HG03064 (cell line): ENCODE data around the gene RPS6KB1.
"Not testable (repeated sequence)": the region's sequence is repeated elsewhere in the genome, so short reads cannot be mapped to it uniquely, and the experiment has no call there.

Experiments
- ATAC-seq: cut with Tn5 transposase; IDR thresholded peaks from one replicate; pipeline ENCODE4 v1.9.1; 2021; ENCODE audit warnings: low read depth; ENCODE audit not compliant: unreplicated experiment

RPS6KB1 gene

DNA sequence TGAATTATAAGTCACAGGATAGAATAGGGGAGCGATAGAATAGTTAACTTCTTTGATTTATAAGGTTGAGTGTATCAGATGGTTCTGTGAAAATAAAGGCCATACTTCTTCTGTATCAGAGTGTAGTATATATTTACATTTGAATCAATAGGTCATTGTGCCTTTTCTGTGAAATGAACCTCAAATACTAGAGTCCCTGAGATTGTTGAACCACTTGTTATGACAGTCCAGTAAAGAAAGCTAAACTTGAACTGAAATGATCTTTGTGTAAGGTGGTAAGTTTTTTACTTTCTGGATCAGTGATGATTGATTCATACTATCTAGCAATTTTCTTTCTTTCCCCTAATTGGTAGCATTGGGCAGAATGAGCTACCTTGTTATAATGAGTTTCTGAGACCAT lies 40.4 kb downstream of the RPS6KB1 start:
- ATAC-seq, result not testable (repeated sequence)

DNA sequence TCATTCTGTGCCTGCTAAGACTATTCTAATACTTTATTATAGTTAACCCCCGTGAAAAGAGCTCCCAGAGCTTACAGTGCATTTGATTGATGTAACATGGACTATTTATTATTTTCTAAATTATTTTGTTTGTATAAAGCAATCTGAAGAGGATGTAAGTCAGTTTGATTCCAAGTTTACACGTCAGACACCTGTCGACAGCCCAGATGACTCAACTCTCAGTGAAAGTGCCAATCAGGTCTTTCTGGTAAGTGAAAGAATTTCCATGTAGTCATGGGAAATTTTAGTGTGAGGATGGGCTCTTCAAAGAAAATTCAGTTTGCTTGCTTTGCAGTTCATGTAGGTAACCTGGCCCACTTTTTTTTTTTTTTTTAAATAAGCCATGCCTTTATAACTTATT lies 47.8 kb downstream of the RPS6KB1 start:
- ATAC-seq, result not testable (repeated sequence)

DNA sequence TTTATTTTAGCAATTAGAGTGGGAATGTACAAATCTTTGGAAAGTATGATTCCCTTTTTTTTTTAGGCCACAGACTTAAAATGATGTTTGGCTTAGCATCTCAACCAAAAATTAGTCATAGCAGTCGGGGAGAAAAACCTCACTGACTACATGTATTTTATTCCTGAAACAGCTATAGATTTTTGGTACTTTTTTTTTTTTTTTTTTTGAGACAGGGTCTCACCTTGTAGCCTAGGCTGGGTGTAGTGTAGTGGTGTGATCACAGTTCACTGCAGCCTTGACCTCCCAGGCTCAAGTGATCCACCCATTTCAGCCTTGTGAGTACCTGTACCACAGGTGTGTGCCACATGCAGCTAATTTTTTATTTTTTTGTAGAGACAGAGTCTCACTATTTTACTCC lies 48.2 kb downstream of the RPS6KB1 start:
- ATAC-seq, result no peak

DNA sequence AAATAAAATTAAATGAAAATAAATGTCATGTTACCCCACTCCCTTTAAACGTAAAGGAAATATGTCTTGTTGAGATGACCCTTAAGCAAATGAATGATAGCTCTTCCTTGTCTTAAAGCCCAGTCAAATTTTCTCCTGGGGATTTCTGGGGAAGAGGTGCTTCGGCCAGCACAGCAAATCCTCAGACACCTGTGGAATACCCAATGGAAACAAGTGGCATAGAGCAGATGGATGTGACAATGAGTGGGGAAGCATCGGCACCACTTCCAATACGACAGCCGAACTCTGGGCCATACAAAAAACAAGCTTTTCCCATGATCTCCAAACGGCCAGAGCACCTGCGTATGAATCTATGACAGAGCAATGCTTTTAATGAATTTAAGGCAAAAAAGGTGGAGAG lies 53.5 kb downstream of the RPS6KB1 start:
- ATAC-seq, result not testable (repeated sequence)

DNA sequence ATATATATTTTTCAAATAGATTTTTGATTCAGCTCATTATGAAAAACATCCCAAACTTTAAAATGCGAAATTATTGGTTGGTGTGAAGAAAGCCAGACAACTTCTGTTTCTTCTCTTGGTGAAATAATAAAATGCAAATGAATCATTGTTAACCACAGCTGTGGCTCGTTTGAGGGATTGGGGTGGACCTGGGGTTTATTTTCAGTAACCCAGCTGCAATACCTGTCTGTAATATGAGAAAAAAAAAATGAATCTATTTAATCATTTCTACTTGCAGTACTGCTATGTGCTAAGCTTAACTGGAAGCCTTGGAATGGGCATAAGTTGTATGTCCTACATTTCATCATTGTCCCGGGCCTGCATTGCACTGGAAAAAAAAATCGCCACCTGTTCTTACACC lies 54.4 kb downstream of the RPS6KB1 start:
- not testable (repeated sequence) for ATAC-seq

DNA sequence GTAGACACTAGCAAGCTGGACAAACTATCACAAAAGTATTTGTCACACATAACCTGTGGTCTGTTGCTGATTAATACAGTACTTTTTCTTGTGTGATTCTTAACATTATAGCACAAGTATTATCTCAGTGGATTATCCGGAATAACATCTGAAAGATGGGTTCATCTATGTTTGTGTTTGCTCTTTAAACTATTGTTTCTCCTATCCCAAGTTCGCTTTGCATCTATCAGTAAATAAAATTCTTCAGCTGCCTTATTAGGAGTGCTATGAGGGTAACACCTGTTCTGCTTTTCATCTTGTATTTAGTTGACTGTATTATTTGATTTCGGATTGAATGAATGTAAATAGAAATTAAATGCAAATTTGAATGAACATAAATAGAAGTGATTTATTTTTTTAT lies 57.1 kb downstream of the RPS6KB1 start:
- no peak for ATAC-seq

DNA sequence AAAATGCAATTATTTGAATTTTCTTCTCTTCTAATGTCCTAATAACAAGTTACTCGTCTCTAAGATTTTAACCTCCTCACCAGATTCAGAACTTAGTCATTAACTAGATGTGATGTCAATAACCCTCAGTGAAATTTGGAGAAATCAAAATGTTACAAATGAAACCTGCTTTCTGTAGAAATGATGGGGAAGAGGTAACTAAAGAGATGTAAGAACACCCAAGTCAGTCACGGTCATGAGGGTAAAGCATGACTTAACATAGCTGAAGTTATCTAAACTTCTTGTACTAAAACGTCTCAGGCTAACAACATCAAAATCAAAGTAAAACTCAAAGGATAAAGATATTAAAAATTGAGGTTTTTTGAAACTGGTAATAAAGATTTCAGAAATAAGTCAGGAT lies 61.9 kb downstream of the RPS6KB1 start:
- ATAC-seq, result no peak

DNA sequence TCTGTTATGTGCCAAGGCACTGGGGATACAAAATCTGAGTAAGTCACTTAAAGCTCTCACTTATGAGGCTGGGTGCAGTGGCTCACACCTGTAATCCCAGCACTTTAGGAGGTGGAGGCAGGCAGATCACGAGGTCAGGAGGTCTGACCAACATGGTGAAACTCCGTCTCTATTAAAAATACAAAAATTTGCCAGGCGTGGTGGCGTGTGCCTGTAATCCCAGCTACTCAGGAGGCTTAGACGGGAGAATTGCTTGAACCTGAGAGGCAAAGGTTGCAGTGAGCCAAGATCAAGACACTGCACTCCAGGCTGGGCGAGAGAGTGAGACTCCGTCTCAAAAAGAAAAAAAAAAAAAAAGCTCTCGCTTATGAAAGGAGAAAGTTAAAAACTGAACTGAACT lies 66.7 kb downstream of the RPS6KB1 start:
- ATAC-seq, result not testable (repeated sequence)

DNA sequence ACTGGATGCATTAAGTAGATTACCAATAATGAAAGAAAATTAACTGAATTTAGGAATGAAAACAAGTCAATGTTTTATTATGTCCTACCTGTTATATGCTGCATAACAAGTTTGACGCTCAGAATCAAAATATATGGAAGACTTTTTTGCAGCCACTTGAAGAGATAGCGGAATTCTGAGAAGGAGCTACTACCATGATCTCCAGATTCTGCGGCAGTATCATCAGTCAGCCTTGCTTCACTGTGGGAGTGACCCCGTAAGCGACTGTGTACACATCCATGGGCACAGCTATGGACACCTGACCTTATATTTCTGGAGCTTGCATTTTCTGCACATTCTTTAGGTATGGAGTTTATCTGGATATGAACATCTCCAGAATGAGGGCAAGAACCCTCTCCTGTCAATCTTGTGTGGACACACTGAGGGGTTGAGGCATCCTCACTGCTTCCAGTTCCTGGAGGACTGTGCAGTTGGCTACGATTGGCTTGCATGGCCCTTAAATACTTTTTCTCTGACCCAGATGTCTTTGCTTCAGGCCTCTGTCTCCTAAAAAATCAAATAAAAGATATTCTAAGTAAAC lies 69.9 kb downstream of the RPS6KB1 start:
- no peak for ATAC-seq

DNA sequence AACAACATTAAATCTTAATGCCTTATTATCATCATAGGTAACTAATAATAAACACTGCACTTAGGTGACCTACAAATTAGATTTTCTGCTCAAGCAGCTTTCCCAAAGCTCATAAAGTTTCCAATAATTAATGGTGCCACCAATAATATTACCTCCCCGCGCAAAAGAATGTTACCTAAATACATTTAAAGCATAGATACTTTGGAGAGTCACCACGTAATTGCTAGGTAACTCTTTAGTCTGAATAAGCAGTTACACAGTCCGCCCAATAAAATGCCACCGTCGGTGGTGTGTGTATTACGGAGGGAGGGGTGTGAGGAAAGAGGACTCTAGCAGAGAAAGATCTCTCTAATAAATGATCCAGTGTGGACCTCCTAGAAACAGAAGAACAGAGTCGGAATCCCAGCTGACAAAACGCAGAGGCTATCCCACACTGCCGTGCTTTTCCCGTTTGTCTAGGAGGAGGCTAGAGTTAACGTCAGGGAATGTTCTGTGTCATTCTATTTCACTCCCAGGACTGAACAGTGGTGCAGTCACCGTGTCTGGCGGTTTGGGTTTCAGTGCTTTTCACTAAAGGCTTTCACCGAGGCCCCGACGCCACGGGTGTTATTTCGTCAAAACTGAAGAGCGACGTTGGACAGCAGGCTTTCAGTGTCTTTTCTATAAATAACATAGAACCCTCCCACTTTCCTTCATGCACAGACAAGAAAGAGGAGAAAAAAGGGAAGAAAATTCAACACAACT lies 71.0 kb downstream of the RPS6KB1 start:
- peak; percentile 33 for ATAC-seq

DNA sequence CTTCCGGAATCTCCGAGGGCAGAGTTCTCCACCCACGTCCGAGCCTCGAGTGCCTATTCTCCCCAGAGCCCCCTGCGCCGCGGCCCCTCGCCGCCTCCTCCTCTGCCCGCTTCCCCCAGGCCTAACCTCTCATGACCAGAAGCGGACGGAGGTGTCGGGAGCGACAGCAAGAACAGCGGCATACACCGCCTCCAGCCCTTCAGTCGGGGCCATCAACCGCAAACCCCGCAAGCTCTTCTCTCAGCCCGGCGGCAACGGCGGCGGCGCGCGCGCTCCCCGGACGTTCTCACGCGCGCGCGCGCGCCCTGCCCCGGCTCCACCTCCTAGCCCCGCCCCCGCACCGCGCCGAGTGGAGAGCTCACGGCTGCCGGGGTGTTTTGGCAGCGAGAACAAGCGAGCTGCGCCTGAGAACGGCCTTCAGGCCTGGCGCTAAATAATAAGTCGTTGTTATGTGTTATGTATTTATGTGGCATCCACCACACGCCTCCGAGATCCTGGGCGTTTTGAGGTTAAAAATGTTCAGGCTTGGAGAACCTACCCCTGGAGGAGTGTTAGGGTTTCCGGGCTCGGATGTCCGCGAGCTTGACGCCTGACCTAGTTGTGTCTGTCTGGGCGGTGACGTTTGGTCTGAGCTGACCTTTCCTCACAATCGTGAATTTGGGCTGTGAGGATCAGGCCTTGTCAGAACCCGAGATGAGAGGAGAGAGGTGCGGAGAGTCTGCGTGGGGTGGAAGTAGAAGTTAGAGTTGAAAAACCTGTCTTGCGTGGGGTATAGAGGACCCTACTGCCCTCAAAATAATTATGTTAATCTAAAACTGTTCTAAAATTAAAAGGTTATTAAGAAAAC lies 71.8 kb downstream of the RPS6KB1 start, which contains the start of gene RNFT1:
TSS of gene RNFT1 (minus strand) at position 259 of the 847 bp plus-strand sequence. CDS start at position 182, 77 bp downstream.
- peak; percentile 85 for ATAC-seq

DNA sequence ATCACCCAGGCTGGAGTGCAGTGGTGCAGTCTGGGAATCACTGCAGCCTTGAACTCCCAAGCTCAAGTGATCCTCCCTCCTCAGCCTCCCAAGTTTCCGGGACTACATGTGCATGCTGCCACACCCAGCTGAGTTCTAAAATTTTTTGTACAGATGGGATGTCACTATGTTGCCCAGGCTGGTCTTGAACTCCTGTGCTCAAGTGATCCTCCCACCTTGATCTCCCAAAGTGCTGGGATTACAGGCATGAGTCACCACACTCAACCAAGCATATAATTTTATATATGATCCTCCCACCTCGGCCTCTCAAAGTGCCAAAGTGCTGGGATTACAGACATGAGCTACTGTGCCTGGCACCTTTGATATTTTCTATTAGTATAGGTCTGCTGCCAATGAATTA lies 78.8 kb downstream of the RPS6KB1 start:
- not testable (repeated sequence) for ATAC-seq

DNA sequence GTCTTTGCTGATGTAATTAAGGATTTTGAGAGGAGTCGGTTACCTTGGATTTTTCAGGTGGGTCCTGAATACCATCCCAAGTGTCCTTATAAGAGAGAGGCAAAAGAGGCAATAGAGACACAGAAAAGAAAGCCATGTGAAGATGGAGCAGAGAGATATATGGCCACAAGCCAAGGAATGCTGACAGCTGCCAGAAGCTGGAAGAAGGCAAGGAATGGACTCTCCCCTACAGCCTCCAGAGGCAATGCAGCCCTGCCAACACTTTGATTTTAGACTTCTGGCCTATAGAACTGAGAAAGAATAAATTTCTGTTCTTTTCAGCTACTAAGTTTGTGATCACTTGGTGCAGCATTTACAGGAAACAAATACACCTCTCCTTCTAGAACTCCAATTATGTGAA lies 79.9 kb downstream of the RPS6KB1 start:
- no peak for ATAC-seq

DNA sequence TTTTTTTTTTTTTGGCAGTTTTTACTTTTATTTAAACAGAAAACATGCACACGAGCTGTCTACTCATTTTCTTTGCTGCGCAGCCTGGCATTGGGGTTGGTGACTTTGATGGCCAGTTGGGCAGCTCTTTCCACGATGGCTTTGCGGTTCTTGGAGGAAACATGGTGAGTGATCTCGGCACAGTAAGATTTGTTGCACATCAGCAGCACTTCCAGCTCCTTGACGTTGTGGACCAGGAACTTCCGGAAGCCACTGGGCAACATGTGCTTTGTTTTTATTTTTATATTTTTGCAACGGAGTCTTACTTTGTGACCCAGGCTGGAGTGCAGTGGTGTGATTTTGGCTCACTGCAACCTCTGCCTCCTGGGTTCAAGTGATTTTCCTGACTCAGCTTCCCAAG lies 80.6 kb downstream of the RPS6KB1 start:
- ATAC-seq, result not testable (repeated sequence)

DNA sequence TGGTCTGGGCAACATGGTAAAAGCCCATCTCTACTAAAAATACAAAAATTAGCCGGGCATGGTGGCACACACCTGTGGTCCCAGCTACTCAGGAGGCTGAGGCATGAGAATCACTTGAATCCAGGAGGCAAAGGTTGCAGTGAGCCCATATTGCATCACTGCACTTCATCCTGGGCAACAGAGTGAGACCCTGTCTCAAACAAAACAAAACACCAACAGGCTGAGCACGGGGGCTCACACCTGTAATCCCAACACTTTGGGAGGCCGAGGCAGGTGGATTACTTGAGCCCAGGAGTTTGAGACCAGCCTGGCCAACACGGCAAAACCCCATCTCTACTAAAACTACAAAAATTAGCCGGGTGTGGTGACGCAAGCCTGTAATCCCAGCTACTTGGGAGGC lies 82.2 kb downstream of the RPS6KB1 start:
- ATAC-seq, result not testable (repeated sequence)

DNA sequence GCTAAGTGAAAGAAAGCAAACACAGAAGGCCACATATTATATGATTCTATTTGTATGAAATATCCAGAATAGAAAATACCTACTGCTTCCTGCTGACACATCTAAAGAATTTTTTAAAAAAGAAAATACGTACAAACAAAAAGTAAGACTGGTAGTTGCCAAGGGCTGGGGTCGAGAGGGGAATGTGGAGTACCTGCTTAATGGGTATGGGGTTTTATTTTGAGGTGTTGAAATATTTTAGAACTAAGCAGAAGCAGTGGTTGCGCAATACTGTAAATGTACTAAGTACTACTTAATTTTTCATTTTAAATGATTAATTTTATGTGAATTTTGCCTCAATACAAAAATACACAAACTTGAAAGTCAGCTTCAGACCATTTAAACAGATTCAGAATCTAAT lies 103.7 kb downstream of the RPS6KB1 start:
- not testable (repeated sequence) for ATAC-seq
